Choroid plexus epithelial cell (primary cell): ENCODE results near the gene ST7.

Experiments used
- DNase-seq: peaks from one replicate; pipeline ENCODE4 v3.0.0-alpha.2; 2010; ENCODE audit warnings: low read depth
- H3K4me3 ChIP-seq: 2 replicates; pipeline ENCODE4 v1.5.1; 2011; ENCODE audit warnings: low read depth, mild to moderate bottlenecking, control low read depth, low read length, moderate library complexity
- TF ChIP-seq, protein P1 (sequence below): conservative IDR thresholded peaks from 2 replicates; pipeline ENCODE4 v1.5.1; 2011; ENCODE audit warnings: low read depth, mild to moderate bottlenecking, control low read depth, inconsistent platforms, low read length, moderate library complexity

ST7 gene

DNA sequence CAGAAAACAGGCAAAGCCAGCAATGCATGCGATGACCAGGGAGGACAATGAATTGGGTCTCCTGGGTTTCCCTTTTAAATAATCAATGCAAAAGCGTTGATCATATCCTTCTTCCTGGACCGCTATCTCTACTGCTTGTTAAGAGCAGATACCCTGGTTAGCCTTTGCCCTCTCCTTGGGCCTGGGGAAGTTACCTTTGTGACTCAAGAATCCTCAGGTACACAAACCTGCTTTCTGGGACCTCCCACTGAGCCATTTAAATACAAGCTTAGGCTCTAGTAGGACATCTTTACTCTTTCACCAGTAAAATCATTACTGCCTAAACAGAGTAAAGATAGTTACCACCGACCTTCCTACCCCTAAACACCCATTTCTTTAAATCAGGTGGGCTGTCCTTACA, 195.7 kb downstream of the ST7 start:
- TF ChIP-seq, protein P1, sequence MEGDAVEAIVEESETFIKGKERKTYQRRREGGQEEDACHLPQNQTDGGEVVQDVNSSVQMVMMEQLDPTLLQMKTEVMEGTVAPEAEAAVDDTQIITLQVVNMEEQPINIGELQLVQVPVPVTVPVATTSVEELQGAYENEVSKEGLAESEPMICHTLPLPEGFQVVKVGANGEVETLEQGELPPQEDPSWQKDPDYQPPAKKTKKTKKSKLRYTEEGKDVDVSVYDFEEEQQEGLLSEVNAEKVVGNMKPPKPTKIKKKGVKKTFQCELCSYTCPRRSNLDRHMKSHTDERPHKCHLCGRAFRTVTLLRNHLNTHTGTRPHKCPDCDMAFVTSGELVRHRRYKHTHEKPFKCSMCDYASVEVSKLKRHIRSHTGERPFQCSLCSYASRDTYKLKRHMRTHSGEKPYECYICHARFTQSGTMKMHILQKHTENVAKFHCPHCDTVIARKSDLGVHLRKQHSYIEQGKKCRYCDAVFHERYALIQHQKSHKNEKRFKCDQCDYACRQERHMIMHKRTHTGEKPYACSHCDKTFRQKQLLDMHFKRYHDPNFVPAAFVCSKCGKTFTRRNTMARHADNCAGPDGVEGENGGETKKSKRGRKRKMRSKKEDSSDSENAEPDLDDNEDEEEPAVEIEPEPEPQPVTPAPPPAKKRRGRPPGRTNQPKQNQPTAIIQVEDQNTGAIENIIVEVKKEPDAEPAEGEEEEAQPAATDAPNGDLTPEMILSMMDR: no peak
- H3K4me3 ChIP-seq: no peak overlapping the region
- DNase-seq: no peak

DNA sequence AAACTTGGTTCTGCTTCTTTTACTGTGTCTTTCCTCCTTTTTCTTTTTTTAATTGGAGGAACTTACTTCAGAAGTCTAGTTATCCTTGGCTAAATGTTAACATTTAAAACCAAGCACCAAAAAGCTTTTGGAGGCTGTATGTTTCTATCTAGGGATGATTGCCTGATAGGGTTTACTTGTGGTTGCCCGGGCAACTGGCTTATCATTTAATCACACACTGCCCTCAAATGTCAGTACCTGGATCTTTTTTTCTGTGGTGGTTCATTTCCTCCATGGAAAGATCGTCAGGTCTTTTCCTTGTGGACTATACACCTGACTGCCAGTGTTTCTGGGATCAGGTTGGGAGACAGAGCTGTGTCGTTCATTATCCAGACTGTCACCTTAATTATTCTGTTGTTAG, 196.4 kb downstream of the ST7 start:
- TF ChIP-seq, protein P1: no peak
- H3K4me3 ChIP-seq: no peak overlapping the region
- no peak for DNase-seq

- no peak overlapping the region for H3K4me3 ChIP-seq
- DNase-seq: peak; percentile 26
- TF ChIP-seq, protein P1: no peak
These were observed 199.1 kb downstream of the ST7 start for GRCh38 chr7:117152213-117153007.

DNA sequence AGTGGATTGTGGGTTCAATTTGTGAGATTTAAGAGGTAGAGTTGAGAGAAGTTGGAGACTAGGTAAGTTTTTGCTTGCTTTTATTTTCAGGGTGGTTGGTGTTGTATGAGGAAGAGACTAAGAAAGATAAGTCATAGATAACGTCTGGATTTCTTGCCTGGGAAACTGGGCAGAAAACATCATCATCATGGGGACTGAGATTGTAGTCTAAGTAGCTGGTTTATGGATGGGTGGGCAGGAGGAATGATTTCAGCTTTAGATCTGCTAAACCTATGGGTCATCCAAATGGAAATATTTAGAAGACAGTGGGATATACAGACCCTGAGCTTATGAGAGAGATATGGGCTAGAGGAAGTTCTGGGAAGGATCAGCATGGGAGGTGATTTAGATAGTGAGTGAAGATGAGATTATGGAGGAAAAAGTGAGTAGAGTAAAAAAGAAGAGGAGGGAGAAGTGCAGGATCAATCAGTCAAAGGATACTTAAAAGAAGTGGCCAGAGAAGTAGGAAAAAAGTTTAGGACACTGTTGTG, 199.8 kb downstream of the ST7 start:
- H3K4me3 ChIP-seq: no peak overlapping the region
- TF ChIP-seq, protein P1: no peak
- DNase-seq: no peak

- DNase-seq: no peak
- H3K4me3 ChIP-seq: no peak overlapping the region
- TF ChIP-seq, protein P1: no peak
These were observed 201.4 kb downstream of the ST7 start for GRCh38 chr7:117154721-117155120.

DNA sequence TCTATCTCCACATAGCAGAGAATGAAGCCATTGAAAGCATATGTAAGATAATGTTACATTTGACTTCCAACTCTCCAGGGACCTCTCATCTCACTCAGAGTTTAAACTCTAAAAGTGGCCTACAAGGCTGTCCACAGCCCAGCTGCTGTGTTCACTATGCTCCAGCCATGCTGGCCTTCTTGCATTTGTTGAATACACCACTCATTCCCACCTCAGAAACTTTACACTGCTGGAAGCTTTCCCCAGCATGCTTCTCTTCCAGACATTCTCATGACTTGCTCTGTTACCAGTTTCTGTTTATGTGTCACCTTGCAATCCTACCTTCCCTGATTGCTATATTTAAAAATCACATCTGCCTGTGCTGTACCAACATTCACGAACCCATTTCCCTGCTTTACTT, 202.4 kb downstream of the ST7 start:
- DNase-seq: no peak
- TF ChIP-seq, protein P1: no peak
- H3K4me3 ChIP-seq: no peak overlapping the region
